ENCODE results near the gene HMCN2.

Gene HMCN2

DNA sequence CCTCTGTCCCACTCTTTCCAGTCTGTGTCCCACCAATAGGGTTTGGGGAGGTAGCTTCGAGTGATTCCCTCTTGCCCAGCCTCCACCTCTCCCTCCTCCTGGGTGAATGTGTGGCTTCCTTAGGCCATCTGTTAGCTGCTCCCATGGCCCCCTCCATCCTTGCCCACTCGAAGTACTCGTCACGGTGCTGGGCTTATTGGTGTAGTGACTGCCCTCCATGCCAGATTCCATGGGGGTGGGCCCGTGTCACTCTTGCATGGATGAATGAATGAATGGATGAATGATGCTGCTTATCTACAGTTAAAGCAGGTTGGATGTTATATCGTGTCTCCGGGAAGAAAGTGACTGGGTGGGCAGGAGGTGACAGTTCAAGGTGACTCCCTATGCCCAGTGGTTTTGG, 19.1 kb downstream of the HMCN2 start:
- Histone ChIP-seq H3K9me2 (replicated peaks; ENCODE audit: insufficient read depth, low read length) (no peaks in the 10 kb centered on the region), H3F3A (ENCODE audit: insufficient read depth, low read length) (no peaks in the 10 kb centered on the region), H4K20me1 (ENCODE audit: insufficient read depth, low read length) (no peaks in the 10 kb centered on the region), H3K27me3 (replicated peaks; ENCODE audit: insufficient read depth, low read length) (peaks cover 93% of the 10 kb centered on the region), H3K4me2 (ENCODE audit: low read depth, low read length) (no peak overlapping the region), H2AFZ (ENCODE audit: low read length) (no peak overlapping the region), H3K9me3 (replicated peaks; ENCODE audit: insufficient read depth, low read length) (no peaks in the 10 kb centered on the region), H3K9ac (ENCODE audit: low read length) (no peak overlapping the region), H3K36me3 (replicated peaks; ENCODE audit: insufficient read depth, low read length) (no peaks in the 10 kb centered on the region), H3K27ac (ENCODE audit: low read length) (no peak overlapping the region), H3K4me1 (ENCODE audit: low read length) (no peaks in the 10 kb centered on the region), H3K4me3 (ENCODE audit: low read length) (no peak overlapping the region), H3K79me2 (ENCODE audit: low read length) (no peaks in the 10 kb centered on the region)
- TF ChIP-seq EZH2 (optimal IDR thresholded peaks at IDR 0.05; ENCODE audit: low read depth, low read length) (no peak), EZH2phosphoT487 (IDR thresholded peaks at IDR 0.05; ENCODE audit: low read length) (no peak)
- TF ChIP-seq, protein P1, sequence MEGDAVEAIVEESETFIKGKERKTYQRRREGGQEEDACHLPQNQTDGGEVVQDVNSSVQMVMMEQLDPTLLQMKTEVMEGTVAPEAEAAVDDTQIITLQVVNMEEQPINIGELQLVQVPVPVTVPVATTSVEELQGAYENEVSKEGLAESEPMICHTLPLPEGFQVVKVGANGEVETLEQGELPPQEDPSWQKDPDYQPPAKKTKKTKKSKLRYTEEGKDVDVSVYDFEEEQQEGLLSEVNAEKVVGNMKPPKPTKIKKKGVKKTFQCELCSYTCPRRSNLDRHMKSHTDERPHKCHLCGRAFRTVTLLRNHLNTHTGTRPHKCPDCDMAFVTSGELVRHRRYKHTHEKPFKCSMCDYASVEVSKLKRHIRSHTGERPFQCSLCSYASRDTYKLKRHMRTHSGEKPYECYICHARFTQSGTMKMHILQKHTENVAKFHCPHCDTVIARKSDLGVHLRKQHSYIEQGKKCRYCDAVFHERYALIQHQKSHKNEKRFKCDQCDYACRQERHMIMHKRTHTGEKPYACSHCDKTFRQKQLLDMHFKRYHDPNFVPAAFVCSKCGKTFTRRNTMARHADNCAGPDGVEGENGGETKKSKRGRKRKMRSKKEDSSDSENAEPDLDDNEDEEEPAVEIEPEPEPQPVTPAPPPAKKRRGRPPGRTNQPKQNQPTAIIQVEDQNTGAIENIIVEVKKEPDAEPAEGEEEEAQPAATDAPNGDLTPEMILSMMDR (IDR thresholded peaks at IDR 0.05; ENCODE audit: low read length): no peak
- DNase-seq: no peak

DNA sequence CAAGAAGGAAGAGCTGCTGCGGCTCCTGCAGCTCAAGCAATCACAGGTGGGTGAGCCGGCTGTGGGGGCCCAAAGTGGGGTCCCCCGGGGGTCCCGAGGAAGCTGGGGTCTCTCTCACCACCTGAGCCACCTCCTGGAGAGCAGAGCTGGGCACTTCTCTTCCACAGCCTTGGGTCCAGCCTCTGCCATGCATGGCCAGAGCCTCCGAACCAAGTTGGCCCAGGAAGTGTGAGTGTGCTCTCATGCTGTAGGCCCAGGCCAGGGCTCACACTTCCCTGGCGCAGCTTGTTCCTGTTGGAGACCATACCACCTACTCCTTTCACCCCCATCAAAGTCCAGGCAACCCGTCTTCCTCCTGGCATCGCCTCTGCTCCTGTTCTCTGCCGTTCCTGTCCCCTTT, 19.7 kb downstream of the HMCN2 start:
- H3K4me3 ChIP-seq (ENCODE audit: low read length): no peak overlapping the region
- H2AFZ ChIP-seq (ENCODE audit: low read length): no peak overlapping the region
- H3K4me2 ChIP-seq (ENCODE audit: low read depth, low read length): no peak overlapping the region
- peaks cover 95% of the 10 kb centered on the region for H3K27me3 ChIP-seq (replicated peaks; ENCODE audit: insufficient read depth, low read length)
- H3K27ac ChIP-seq (ENCODE audit: low read length): no peak overlapping the region
- no peaks in the 10 kb centered on the region for H3K4me1 ChIP-seq (ENCODE audit: low read length)
- TF ChIP-seq EZH2 (optimal IDR thresholded peaks at IDR 0.05; ENCODE audit: low read depth, low read length) (no peak), EZH2phosphoT487 (IDR thresholded peaks at IDR 0.05; ENCODE audit: low read length) (no peak)
- TF ChIP-seq, protein P1 (IDR thresholded peaks at IDR 0.05; ENCODE audit: low read length): no peak
- H3F3A ChIP-seq (ENCODE audit: insufficient read depth, low read length): no peaks in the 10 kb centered on the region
- no peak for DNase-seq
- H3K79me2 ChIP-seq (ENCODE audit: low read length): no peaks in the 10 kb centered on the region
- no peaks in the 10 kb centered on the region for H3K36me3 ChIP-seq (replicated peaks; ENCODE audit: insufficient read depth, low read length)
- no peak overlapping the region for H3K9ac ChIP-seq (ENCODE audit: low read length)
- no peaks in the 10 kb centered on the region for H3K9me2 ChIP-seq (replicated peaks; ENCODE audit: insufficient read depth, low read length)
- no peaks in the 10 kb centered on the region for H4K20me1 ChIP-seq (ENCODE audit: insufficient read depth, low read length)
- H3K9me3 ChIP-seq (replicated peaks; ENCODE audit: insufficient read depth, low read length): no peaks in the 10 kb centered on the region

DNA sequence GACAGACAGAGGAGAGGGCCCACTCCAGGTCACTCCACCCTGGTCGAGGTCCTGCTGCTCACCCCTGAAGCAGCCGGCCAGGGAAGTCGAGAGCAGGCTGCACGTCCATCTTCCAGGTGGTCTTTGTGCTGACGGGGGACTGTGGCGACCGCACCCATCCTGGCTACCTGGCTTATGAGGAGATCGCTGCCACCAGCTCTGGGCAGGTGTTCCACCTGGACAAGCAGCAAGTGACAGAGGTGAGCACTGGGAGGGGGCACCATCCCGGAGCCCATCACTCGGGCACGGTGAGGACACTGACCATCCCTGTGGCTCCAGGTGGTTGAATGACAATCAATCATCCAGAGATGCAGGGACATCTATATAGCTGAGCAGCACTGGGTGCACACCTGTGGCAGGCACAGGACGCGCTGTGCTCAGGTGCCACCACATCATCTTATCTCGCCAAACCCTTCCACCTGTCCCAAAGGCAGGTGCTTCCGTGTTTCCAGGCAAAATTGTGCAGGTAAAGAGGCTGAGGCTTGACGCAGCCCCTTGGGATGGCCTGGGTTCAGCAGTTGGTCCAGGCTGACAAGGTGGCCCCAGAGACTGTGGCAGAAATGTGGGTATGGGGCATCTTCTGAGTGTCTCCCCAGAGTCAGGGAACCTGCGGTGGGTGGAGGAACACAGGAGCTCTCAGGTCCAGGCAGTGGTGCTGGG, 20.7 kb downstream of the HMCN2 start:
- Histone ChIP-seq H3K27ac (ENCODE audit: low read length) (no peak overlapping the region), H3K4me2 (ENCODE audit: low read depth, low read length) (no peak overlapping the region), H4K20me1 (ENCODE audit: insufficient read depth, low read length) (no peaks in the 10 kb centered on the region), H3K9ac (ENCODE audit: low read length) (no peak overlapping the region), H2AFZ (ENCODE audit: low read length) (no peak overlapping the region), H3F3A (ENCODE audit: insufficient read depth, low read length) (no peaks in the 10 kb centered on the region), H3K36me3 (replicated peaks; ENCODE audit: insufficient read depth, low read length) (no peaks in the 10 kb centered on the region), H3K9me3 (replicated peaks; ENCODE audit: insufficient read depth, low read length) (no peaks in the 10 kb centered on the region), H3K4me3 (ENCODE audit: low read length) (no peak overlapping the region), H3K79me2 (ENCODE audit: low read length) (no peaks in the 10 kb centered on the region), H3K27me3 (replicated peaks; ENCODE audit: insufficient read depth, low read length) (peaks cover 96% of the 10 kb centered on the region), H3K4me1 (ENCODE audit: low read length) (no peaks in the 10 kb centered on the region), H3K9me2 (replicated peaks; ENCODE audit: insufficient read depth, low read length) (no peaks in the 10 kb centered on the region)
- TF ChIP-seq EZH2 (optimal IDR thresholded peaks at IDR 0.05; ENCODE audit: low read depth, low read length) (no peak), EZH2phosphoT487 (IDR thresholded peaks at IDR 0.05; ENCODE audit: low read length) (no peak)
- TF ChIP-seq, protein P1 (IDR thresholded peaks at IDR 0.05; ENCODE audit: low read length): no peak
- no peak for DNase-seq
